Fibroblast of lung (primary cell): ENCODE results near the gene ATP6V0B.

ENCODE experiments used
- EZH2 ChIP-seq: IDR thresholded peaks from 2 replicates; pipeline ENCODE4 v1.5.1; 2012; ENCODE audit warnings: low read length, control low read depth, mild to moderate bottlenecking; ENCODE audit errors: missing control alignments
- TF ChIP-seq, protein P1 (sequence below), 2 donors: IDR thresholded peaks in 1 of 2; conservative IDR thresholded peaks in 1 of 2; 1 replicate in 1 of 2; 2 replicates in 1 of 2; pipeline ENCODE4 v1.5.1; 2011 to 2012; ENCODE audit warnings: low read length in 2 of 2, control low read depth in 1 of 2, inconsistent platforms in 1 of 2, low read depth in 1 of 2, mild to moderate bottlenecking in 1 of 2

GRCh38 chr1:43930168-43930948 lies 44.4 kb upstream of the ATP6V0B start:
- TF ChIP-seq, protein P1, sequence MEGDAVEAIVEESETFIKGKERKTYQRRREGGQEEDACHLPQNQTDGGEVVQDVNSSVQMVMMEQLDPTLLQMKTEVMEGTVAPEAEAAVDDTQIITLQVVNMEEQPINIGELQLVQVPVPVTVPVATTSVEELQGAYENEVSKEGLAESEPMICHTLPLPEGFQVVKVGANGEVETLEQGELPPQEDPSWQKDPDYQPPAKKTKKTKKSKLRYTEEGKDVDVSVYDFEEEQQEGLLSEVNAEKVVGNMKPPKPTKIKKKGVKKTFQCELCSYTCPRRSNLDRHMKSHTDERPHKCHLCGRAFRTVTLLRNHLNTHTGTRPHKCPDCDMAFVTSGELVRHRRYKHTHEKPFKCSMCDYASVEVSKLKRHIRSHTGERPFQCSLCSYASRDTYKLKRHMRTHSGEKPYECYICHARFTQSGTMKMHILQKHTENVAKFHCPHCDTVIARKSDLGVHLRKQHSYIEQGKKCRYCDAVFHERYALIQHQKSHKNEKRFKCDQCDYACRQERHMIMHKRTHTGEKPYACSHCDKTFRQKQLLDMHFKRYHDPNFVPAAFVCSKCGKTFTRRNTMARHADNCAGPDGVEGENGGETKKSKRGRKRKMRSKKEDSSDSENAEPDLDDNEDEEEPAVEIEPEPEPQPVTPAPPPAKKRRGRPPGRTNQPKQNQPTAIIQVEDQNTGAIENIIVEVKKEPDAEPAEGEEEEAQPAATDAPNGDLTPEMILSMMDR (conservative IDR thresholded peaks at IDR 0.05 in 1 of 2, IDR thresholded peaks at IDR 0.05 in 1 of 2; ENCODE audit: low read depth in 1 of 2, low read length in 2 of 2): peak in 1 of 2 donors; percentile 13
- no peak for TF ChIP-seq EZH2
